Brain microvascular endothelial cell (primary cell): ENCODE measurements around the gene NCLN.

Experiments
- DNase-seq: peaks from one replicate; pipeline ENCODE4 v3.0.0-alpha.2; 2020
- H3K27ac ChIP-seq: fragments of 250-450 bp; sonication (Bioruptor Pico); 2 replicates; pipeline ENCODE4 v1.5.1; 2020; ENCODE audit warnings: mild to moderate bottlenecking, moderate library complexity
- H3K27me3 ChIP-seq: fragments of 250-450 bp; sonication (Bioruptor Pico); replicated peaks from 2 replicates; pipeline ENCODE4 v1.5.1; 2020; ENCODE audit warnings: mild to moderate bottlenecking
- H3K36me3 ChIP-seq: fragments of 250-450 bp; sonication (Bioruptor Pico); replicated peaks from 2 replicates; pipeline ENCODE4 v1.5.1; 2020; ENCODE audit warnings: mild to moderate bottlenecking
- H3K4me3 ChIP-seq: 2 replicates; pipeline ENCODE4 v1.5.1; 2011; ENCODE audit warnings: low read depth, mild to moderate bottlenecking, control low read depth, low read length, moderate library complexity
- in situ Hi-C: cut with HindIII; loops from 2 replicates; pipeline ENCODE4 v1.10.0; 2017; ENCODE audit warnings: low sequenced_read_pairs, low pct_ligation_motif_present
- TF ChIP-seq, protein P1 (sequence below): IDR thresholded peaks from 2 replicates; pipeline ENCODE4 v1.5.1; 2011; ENCODE audit warnings: low read depth, mild to moderate bottlenecking, moderate library complexity, low read length, control low read depth, inconsistent platforms; ENCODE audit errors: missing control alignments

NCLN gene

DNA sequence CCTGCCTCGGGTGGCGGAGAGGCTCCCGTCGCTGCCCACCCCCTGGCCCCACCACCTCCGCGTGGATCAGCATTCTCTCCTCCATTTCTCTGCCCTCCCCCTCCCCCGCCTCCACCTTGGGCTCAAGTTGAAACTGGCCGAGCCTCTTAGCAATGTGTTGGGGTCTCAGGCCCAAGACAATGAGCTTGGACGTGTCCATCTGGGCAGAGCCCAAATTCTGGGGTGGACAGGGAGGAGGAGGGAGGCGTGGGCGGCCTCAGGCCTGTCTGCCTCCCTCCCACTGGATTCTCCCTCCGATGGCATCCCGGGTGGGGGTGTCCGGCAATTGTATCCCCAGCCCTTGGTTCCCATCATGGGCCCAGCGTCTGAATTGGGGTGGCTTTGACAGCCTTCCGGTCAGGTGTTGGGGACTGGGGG lies 40.0 kb downstream of the NCLN start:
- Histone ChIP-seq H3K4me3 (no peak overlapping the region), H3K27ac (no peak overlapping the region), H3K27me3 (peaks cover 32% of the 10 kb centered on the region), H3K36me3 (no peaks in the 10 kb centered on the region)
- TF ChIP-seq, protein P1, sequence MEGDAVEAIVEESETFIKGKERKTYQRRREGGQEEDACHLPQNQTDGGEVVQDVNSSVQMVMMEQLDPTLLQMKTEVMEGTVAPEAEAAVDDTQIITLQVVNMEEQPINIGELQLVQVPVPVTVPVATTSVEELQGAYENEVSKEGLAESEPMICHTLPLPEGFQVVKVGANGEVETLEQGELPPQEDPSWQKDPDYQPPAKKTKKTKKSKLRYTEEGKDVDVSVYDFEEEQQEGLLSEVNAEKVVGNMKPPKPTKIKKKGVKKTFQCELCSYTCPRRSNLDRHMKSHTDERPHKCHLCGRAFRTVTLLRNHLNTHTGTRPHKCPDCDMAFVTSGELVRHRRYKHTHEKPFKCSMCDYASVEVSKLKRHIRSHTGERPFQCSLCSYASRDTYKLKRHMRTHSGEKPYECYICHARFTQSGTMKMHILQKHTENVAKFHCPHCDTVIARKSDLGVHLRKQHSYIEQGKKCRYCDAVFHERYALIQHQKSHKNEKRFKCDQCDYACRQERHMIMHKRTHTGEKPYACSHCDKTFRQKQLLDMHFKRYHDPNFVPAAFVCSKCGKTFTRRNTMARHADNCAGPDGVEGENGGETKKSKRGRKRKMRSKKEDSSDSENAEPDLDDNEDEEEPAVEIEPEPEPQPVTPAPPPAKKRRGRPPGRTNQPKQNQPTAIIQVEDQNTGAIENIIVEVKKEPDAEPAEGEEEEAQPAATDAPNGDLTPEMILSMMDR: no peak
- in situ Hi-C loops: no loop called here
- no peak for DNase-seq

DNA sequence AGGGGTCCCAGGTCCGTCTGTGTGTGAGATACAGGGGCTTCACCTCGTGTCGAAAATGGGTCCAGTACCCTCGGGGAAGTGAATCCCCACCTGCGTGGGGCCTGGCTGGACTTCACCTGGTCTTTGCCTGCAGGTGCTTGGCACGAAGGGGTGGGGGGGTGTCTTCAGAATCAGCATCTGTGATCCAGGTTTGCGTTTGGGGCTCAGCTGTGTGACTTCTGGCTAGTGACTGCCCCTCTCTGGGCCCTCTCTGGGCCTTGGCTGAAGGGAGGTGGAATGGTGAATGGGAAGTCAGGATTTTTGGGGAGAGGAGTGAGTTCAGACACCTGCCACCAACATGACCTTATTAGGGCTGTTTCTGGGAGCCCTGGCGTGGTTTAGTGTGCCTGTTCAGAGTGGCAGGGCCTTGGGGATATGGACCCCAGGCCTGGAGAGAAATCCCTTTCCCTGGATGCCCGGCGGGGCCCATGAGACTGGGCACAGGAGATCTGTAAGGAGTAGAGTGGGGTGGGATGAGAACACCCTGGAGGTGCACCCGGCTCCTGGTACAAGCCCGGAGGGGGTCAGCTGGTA lies 41.4 kb downstream of the NCLN start:
- Histone ChIP-seq H3K27me3 (peaks cover 32% of the 10 kb centered on the region), H3K27ac (no peak overlapping the region), H3K36me3 (no peaks in the 10 kb centered on the region), H3K4me3 (no peak overlapping the region)
- DNase-seq: no peak
- in situ Hi-C loops: no loop called here
- TF ChIP-seq, protein P1: no peak

DNA sequence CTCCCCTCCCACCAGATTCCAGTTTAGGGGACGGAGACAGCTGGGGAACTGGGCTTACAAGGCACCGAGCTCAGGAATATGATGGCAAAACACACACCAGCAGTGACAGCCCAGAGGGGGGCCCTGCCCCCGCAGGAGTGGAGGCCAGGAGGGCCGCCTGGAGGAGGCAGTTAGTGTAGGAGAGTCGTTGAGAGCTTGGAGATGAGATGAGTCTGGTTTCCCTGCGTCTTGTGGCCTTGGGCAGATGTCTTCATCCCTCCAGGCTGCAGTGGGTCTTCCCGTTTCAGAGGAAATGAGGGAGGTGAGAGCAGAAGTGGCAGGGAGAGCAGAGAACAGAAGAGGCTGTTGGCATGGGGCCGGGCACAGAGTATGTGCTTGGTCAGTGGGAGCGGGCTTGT lies 43.6 kb downstream of the NCLN start:
- no peaks in the 10 kb centered on the region for H3K36me3 ChIP-seq
- no peak for DNase-seq
- TF ChIP-seq, protein P1: no peak
- no peak overlapping the region for H3K27ac ChIP-seq
- peaks cover 29% of the 10 kb centered on the region for H3K27me3 ChIP-seq
- in situ Hi-C loops: no loop called here
- no peak overlapping the region for H3K4me3 ChIP-seq

DNA sequence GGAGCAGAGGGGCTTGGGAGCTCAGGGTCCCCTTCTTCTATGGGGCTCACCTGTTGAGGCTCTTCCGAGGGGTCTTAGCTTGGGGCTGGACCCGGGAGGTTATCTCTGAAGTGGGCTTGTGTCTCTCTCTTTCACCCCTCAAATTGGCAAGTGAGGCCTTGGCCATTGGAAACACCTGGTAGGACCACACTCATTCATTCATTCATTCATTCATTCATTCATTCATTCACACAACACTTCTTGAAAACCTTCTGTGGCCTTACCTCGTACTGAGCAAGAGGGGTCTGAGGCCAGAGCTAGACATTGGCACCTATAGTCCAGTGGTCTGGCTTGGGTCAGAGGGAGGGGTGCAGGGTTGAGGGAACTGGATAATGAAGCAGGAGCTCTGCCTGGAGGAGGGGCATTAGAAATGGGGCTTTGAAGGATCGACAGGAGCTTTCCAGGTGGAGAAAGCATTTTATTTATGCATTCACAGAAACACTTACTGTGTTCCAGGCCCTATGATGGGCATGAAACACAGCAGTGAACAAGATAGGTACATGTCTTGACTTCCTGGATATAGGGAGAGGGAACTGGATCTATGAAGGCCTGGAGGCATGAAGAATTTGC lies 44.3 kb downstream of the NCLN start:
- TF ChIP-seq, protein P1: no peak
- in situ Hi-C loops: no loop called here
- H3K27ac ChIP-seq: no peak overlapping the region
- peaks cover 27% of the 10 kb centered on the region for H3K27me3 ChIP-seq
- no peaks in the 10 kb centered on the region for H3K36me3 ChIP-seq
- no peak for DNase-seq
- H3K4me3 ChIP-seq: no peak overlapping the region

DNA sequence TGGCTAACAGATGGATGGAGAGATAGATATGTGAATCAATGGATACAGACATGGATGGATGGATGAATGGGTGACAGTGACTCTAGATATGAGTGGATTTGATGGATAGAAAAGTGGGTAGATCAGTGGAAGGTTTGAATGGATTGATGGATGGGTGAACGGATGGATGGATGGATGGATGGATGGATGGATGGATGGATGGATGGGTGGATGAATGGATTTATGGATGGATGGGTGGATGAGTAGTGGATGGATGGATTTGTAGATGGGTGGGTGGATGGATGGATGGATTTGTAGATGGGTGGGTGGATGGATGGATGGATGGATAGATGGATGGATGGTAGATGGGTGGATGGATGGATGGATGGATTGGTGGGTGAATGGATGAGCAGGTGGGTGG lies 45.6 kb downstream of the NCLN start:
- in situ Hi-C loops: no loop called here
- no peaks in the 10 kb centered on the region for H3K36me3 ChIP-seq
- DNase-seq: no peak
- no peak overlapping the region for H3K27ac ChIP-seq
- TF ChIP-seq, protein P1: no peak
- no peak overlapping the region for H3K4me3 ChIP-seq
- H3K27me3 ChIP-seq: peaks cover 18% of the 10 kb centered on the region

DNA sequence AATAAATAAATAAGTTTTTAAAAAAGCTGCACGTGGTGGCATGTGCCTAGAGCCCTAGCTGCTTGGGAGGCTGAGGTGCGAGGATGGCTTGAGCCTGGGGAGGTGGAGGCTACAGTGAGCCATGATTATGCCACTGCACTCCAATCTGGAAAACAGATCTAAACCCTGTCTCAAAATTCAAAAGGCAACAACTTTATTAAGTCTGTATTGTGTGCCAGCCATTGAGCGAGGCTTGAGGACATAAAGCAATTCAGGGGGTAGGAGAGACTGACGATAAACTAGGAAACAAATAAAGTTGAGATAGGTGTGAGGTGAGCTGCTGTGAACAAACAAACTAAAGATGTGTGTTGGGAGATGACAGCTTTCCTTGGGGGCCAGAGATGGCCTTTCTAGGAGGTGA lies 47.4 kb downstream of the NCLN start:
- Histone ChIP-seq H3K27me3 (peaks cover 9% of the 10 kb centered on the region), H3K36me3 (no peaks in the 10 kb centered on the region), H3K27ac (no peak overlapping the region), H3K4me3 (no peak overlapping the region)
- no peak for DNase-seq
- in situ Hi-C loops: no loop called here
- TF ChIP-seq, protein P1: no peak
